Stimulated activated CD8-positive, alpha-beta memory T cell treated with anti-CD3 and anti-CD28 coated beads, Interleukin-4, amount 100 ng/mL, for 48 hours (primary cell): Measurements from ENCODE around the gene ARHGDIB.

ENCODE experiments used
- DNase-seq: peaks from one replicate; pipeline ENCODE4 v3.0.0-alpha.2; 2020

Gene ARHGDIB

DNA sequence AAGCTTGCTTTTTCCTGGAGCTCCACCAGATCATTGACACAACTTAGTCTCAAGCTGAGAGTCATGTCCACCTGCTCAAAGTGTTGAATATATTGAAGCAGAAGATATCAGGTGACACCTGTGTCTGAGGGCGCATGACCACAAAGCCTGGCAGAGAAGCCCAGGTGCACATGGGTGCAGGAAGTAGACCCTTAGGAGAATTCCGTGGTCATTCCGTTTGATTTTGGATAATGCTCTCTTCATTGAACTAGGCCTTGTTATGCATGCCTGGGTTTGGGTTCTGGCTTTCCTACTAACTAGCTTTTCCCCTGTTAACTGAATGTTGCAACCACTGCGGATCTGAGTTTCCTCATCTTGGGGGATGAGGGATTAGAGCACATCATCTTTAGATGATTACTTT lies 7.1 kb downstream of the ARHGDIB start:
- DNase-seq = no peak

DNA sequence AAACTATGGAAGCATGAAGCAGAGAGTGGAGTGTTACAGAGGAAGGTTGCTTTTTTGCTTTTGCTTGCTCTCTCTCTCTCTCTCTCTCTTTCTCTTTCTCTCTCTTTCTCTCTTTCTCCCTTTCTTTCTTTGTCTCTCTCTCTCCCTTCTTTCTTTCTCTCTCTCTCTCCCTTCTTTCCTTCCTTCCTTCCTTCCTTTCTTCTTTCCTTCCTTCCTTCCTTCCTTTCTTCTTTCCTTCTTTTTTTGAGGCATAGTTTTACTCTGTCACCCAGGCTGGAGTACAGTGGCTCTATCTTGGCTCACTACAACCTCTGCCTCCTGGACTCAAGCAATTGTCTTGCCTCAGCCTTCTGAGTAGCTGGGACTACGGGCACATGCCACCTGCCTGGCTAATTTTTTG lies 7.6 kb downstream of the ARHGDIB start:
- DNase-seq = no peak

DNA sequence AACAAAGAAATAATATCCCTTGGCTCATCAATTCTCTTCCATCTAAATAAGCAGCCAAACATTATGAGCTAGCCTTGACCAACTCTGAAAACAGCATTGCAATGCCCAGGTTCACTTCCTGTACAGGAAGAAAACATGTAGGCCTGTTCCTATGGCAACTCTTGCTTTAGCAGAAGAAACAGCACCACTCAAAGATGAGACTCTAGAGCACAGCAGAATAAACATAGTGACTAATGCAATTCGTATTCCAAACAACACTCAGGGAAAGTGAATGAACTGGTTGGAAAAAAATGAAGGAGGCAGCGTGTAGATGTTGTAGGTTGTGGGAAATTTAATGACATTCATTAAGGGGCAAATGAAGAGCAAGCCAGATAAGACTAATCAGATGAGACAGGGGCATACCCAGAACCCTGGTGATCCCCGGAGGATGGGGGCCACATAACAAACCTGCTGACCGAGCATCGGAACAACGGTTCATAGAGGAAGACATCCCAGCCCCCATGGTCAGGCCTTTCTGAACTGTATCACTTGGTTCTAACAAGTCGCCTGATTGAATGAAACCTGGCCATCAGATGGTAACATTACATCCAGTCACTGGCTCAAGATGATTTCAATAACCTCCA lies 9.0 kb downstream of the ARHGDIB start:
- DNase-seq = peak; percentile 51

DNA sequence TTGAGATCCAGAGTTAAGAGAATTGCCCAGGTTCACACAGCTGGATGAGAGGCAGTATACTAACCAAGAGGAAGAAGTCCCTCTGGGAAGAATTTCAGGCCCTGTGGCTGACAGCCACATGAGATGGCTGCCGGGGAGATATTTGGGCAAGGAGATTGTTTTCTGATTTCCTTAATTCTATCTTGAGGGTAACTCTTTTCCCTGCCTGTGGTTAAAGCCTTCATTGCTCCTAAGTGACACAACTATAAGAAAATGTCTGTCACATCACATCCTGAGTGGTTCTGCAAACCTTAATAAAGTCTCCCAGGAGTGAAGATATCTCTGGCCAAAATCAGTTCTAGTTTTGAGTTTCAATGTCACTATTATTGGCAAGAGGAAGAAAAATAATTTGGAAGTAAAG lies 9.6 kb downstream of the ARHGDIB start:
- no peak for DNase-seq

DNA sequence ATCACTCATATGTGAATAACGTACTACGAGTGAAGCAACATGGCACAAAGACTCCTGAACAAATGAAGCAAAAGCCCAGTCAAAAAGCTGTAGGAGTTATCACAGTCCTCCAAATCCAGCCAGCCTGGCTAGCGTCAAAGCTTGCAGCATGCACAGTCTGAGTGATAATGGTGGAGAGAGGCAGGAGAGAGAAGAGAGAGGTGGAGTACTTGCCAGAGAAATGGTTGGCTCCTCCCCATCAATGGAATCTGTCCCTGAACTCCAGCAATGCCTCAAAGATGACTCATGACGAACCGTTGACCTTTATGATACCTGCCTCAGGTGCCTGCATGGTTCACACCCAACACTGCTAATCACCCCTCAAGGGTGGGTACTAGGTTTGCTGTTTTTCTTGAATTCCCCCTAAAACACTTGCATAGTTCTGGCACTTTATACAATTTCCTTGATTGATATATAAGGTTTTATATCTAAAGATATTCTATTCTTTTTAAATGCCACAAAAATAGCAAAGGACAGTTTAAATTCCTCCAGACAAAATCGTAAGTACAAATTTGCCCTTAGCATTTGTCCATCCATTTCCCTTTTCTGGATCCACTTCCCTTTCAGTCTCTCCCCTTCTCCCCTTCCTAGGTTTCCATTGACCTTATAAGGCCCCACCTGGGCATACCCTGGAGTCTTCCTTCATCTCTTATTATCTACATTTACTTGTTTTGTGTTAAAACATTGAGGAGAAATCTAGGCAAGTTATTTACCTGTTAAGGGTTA lies 10.2 kb downstream of the ARHGDIB start:
- no peak for DNase-seq

DNA sequence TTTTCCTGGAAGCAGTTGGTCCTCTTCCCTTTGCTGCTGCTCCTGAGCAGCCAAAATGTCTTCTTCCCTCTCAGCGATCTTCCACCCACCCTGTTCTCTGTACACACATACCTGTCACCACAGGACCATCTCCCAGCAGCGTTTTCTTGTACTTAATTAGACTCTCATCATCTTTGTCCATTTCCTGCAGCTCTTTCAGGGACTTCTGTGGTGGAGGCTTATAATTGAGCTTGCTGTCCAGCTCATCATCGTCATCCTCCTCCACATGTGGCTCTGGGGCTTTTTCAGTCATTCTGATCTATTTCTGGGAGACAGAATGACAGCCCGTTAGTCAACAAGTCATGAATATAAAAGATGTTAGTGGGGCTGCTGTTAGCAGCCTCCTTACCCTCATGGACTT lies 11.0 kb downstream of the ARHGDIB start:
- DNase-seq = peak; percentile 52

DNA sequence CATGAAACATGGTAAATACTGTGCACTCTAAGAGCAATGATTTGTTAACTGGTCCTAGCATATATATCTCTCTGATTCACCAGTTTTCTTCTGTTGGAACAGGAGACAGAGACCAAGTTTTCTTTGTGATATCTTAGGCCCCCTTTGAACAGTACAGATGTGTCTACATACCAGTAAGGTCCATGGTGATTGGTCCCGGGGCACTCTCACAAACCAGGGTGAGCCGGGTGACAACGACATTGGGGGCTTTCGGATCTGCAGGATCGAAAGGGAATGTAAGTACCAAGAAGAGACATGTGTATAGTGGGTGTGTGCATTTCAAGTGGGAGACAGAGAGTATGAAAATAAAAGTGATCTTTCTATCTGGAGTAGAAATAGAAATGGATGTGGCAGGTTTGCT lies 11.8 kb downstream of the ARHGDIB start:
- peak; percentile 66 for DNase-seq

DNA sequence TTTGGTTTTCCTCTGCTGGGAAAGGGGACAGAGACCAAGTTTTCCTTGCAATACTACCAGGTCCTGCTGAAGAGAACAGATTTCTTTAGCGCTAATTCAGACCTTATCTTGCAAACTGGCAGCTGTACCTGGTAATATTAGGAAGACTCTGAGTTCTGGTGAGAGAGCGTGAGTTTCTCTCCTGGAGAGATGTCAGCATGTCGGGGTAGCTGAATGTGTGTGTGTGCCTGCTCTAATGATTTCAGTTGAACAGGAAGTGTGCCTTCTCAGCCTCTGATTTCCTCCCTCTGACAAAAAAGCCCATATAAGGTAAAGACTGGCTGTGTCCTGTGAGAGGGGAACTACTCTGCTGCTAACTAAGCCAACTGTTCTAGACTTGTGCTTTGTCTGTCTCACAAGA lies 12.7 kb downstream of the ARHGDIB start:
- peak; percentile 45 for DNase-seq

DNA sequence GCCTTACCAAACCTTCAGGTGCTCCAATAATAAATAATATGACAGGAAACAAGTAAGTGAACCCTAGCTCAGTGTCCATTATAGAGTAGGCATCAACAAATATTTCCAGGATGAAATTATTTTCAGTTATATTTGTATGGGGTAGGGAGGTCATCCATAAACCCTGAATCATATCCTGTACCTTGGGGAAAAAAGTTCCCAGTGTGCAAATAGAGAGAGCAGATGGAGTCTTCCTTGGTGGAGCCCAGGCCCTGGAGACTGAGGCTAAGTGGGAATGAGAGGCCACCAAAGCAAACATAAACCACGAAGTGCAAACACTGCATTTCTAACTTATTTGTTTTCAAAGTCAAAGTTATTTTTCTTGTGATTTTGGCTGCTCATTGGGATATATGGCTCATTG lies 14.5 kb downstream of the ARHGDIB start:
- no peak for DNase-seq

DNA sequence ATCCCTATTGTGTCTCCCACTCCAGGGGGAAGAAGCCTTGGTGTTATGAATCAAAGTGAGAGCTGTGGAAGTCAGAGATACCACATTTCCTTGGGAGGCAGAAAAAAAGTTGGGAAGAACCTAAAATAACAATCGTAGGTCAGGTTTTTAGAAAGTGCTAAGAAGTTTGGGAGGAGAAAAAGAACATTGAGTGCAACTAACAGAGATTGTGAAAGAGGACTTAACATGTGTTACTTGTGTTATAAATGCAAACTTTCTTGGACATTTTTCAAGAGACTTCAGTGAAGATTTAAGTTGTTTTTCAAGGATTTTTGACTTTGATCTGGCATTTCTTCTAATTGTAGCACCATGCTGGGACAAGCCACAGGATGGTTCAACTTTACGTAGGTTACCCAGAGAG lies 15.2 kb downstream of the ARHGDIB start:
- DNase-seq = no peak

DNA sequence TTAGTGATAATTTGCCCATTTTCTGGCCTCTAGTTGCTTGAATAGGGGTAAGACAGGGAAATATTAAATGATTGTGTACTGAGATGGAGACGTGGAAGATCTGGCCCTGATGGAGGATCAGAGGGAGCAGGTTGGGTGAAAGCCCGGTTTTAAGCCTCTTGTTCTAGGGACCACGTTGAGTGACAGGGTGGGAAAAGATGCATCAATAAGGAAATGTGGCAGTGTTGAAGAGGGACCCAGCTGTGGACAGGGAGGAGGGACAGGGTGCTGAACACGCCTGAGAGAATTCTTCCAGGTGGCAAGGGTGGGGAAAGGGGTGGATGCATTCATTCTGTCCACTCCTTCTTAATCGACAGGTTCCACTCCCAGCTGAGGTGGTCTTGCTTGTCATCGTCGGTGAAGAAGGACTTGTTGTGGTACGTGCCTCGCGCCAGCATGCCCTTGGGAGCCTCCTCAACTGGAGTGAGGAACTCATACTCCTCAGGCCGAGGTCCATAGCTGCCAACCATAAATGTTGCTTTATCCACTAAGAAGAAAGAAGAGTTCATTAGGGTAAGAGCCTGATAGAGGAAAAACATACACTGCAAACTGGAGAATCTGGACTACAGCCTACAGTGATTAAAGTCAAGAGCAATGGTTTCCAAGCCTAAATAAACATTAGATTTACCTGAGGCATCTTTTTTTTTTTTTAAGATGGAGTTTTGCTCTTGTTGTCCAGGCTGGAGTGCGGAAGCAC lies 19.0 kb downstream of the ARHGDIB start:
- DNase-seq = no peak

DNA sequence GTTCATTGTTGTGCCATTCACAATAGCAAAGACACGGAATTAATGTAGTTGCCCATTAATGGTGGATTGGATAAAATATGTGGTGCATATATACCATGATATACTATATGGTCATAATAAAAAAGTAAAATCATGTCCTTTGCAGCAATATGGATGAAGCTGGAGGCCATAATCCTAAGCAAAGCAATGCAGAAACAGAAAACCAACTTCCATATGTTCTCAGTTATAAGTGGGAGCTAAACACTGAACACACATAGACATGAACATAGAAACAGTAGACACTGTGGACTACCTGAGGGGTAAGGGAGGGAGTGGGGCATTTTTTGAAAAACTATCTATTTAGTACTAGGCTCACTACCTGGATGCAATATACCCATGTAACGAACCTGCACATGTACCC lies 20.0 kb downstream of the ARHGDIB start:
- no peak for DNase-seq

DNA sequence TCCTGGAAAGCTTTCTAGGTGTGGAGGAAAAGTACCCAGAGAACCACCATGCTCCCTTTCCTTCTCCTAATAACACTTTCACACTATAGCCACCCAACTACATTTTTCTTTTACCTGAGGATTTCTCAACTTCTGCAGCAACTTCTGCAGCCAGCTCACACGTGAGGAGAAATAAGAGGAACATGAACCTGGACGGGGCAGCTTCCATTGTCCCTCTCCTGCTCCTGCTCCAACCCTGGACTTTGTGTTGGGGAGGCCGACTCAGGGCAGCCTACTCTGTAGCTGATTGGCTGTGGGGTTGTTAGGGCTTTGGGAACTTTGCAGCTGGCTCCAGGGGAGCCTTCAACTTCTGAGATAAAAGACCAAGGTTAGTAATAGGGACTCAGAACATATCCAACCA lies 23.1 kb downstream of the ARHGDIB start, which contains the start of gene ERP27:
ERP27 (minus strand) TSS at position 237 of the 400 bp plus-strand sequence; CDS start at position 208, 29 bp downstream.
- no peak for DNase-seq

DNA sequence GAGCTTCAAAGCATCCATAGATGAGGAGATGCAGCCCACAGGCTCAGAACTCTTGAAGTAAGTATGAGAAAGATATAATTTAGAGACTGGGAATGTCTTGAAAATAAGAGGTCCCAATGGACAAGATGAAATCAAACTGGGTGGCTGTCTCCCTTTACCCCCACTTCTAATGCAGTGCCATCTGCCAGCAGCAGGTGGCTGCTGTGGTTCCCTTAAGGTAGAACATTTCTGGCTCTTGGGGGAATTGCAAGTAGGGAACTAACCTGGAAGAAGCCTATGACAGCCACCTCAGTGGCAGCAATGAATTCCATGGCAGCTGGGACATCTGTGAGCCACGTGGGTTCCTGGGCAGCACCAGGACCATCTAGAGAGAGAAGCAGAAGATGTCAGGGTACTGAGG lies 23.7 kb downstream of the ARHGDIB start:
- no peak for DNase-seq

DNA sequence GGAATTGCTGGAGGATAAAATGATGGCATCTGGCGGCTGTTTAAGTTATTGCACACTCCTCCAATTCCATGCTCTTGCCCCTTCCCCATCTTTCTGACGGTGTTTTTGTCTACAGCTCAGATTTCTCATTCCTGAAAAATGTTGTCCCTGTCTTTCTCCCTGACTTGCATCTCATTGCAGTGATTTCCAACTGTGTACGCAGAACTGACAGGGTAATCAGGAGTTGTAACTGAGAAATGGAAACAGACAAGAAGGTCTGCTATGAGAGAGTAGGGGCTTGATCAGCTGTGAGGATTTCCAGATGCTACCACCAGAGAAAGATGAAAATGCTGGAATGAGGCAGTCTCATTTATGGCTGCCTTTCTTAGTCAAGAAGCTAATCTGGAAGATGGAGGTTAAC lies 24.4 kb downstream of the ARHGDIB start:
- no peak for DNase-seq

DNA sequence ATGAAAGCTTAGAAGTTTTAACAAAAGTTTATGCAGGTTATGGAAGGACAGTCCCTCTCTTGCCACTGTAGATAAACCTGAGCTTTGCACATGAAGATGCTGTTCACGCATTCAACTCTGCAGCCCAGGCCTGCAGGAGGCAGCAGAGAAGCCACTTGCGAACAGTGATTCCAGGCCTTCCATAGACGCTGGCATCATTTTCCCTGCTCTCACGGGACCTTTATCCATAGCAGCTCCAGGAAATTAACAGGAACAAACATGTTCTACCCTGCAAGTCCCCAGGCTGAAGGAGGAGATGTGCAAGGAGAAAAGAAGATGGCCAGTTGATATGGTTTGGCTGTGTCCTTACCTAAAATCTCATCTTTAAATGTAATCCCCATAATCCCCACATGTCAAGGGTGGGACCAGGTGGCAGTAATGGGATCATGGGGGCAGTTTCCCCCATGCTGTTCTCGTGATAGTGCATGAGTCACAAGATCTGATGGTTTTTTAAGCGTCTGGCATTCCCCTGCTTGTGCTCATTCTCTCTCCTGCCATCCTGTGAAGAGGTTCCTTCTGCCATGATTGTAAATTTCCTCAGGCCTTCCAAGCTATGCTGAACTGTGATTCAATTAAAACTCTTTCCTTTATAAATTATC lies 25.1 kb downstream of the ARHGDIB start:
- DNase-seq = no peak

DNA sequence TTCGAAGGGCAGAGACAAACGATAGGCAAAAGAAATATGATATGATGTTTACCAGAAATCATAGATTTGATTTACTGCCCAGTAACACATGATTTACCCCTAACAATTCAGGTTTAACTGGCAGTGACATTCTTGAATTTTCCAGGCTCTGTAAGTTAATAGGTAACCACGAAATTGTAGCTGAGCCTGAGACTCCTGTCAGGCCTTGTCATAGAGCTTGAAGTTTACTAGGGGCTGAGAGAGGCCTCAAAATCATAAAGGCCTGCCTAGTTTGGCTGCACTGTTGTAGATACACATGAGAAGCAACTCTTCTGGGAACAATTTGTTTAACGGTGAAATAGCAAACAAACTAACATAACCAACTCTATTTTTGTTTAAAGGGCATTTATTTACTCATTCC lies 26.4 kb downstream of the ARHGDIB start:
- DNase-seq = no peak

DNA sequence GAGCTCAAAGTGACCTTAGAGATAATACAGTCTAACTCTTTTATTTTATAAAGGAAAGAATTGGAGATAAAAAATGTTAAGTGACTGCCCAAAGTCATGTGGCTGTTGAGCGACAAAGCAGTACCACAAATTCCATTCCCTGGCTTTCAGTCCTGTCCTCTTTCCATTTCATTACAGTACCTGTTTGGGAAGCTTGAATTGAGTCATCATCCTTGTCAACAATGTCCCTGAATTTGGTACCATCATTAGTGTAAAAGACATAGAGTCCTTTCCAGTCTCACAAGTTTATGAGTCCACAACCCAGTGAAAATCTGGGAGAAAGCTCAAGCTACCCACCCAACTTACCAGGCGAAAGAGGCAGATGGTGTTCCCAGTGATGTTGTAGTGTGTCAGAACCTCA lies 26.9 kb downstream of the ARHGDIB start:
- DNase-seq = no peak

DNA sequence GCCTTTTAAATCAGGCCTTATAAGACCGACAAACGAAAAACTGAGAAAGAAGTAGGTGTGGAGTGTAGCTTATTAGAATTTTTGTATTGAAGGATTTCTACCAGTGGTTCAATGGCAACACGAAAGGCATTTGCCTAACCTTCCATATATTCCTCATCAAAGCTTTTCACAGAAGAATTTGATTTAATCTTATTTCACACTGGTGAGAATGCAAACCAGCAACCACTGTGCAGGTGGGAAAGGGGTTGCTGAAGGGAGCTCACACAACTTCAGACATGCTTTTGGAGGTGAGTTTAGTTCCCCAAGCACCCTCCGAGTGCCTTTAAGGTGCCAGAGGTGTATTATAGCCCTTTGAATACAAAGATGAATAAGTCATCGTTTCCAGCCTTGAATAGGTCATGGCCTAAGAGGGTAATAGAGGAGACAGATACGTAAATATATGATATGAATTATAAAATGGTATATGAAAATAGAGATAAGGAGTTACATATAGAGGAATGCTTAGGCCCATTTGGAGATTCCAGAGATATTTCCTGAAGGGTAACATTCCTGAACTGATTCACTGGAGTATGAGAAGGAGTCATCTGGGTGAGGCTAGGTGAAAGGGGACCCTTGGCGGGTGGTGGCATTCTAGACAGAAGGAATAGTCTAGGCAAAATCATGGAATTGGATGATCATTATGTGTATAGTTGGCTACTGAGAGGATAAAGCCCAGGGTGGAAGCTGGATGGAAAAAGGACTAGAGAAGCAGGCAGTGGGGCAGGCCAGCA lies 29.4 kb downstream of the ARHGDIB start:
- DNase-seq = no peak

DNA sequence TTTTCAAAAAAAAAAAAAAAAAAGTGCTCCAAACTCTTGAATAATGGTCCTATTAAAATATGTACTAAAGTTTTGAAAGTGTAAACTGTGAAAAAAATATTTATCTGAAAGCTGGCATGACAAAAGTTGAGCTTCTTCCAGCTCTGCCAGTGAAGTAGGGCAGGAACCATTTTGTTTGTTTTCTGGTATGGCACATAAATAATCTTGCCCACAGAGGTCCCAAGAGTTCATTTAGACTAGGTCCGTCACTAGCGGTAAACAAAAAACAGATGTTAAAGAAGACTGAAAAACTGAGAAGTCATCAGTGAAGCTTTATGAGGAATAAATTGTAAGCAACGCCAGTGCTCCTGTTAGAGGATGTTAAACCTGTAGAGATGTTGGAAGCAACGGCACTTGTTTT lies 30.0 kb downstream of the ARHGDIB start:
- DNase-seq = no peak

DNA sequence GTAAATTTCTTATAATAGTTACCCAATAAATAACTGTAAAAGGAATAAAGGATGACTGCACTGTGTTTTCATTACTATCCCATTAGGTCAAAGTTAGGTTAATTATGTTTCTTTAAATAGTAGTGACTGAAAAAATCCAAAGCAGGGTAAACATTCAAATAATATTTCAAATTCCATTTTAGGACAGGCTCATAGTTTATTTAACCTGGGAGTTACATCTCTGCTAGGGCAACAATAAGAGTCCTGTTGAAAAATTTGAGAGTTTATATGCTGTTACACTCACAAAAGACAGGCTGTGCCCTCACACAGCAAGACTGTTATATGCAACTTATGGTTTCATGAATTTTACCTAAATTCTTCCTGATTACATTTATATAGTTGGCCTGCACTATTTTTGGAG lies 31.1 kb downstream of the ARHGDIB start:
- no peak for DNase-seq

DNA sequence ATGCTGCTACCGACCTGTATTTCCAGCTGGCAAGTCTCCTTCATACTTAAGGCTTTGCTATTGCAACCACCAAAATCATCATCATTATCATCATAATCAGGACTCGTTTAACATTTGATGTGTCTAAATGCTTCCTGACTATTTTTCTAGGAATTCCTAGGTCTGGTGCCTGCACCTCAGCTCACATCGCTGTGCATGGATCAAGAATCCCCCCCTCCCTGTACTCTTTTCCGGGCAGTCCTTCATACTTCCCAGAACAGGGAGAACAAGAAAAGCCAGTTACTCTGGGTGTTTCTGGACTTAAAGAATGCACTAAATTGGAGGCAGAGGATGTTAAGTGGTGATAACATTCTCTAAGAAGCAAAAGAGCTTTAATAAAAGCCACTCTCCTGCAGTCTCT lies 32.5 kb downstream of the ARHGDIB start:
- DNase-seq = no peak

DNA sequence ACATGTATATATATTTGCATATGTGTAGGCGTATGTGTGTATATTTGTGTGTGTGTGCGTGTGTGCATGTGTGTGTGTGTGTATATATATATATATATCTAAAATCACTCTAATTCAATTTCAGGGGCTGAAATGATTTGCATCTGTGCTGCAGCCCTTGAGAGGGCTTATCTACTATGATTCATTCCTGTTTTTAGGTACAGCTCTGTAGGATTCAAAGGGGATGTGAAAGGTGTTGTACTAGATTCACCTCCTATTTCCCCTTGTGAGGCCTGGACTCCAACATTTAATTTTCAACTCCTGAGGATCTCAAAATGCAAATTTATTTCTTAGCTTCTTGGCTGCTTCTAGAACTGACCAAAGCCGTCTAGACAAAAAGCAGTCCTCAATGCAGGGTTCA lies 34.1 kb downstream of the ARHGDIB start:
- DNase-seq = no peak
